Lung (tissue), 12 donors: ENCODE data around the gene COPS4. TPM values are rescaled to one million over a fixed set of nuclear protein-coding genes. Genes with fewer than 3 reads are reported as not detected.

Source experiments
- ATAC-seq: fragments of 200-7000 bp; cut with Tn5 transposase; one replicate; pipeline ENCODE4 v1.9.1; 2020; ENCODE audit warnings: moderate number of reproducible peaks; ENCODE audit not compliant: insufficient read depth, low FRiP score
- DNase-seq, 3 donors: peaks; one replicate each; pipeline ENCODE4 v3.0.0-alpha.2; 2013 to 2017
- H3K27ac ChIP-seq, 2 donors: one replicate each; pipeline ENCODE4 v1.5.1; 2013; ENCODE audit warnings: mild to moderate bottlenecking in 2 of 2, moderate library complexity in 2 of 2, control low read depth in 1 of 2, inconsistent platforms in 1 of 2, low read depth in 1 of 2, low read length in 1 of 2
- H3K27me3 ChIP-seq, 3 donors: one replicate each; pipeline ENCODE4 v1.5.1; 2013; ENCODE audit warnings: low read length in 2 of 3; ENCODE audit not compliant: control insufficient read depth in 3 of 3, insufficient read depth in 3 of 3
- H3K36me3 ChIP-seq, 4 donors: one replicate each; pipeline ENCODE4 v1.5.1; 2013; ENCODE audit warnings: low read length in 4 of 4, mild to moderate bottlenecking in 1 of 4, moderate library complexity in 1 of 4; ENCODE audit not compliant: control insufficient read depth in 4 of 4, insufficient read depth in 4 of 4
- H3K4me1 ChIP-seq, 5 donors: one replicate each; pipeline ENCODE4 v1.5.1; 2013; ENCODE audit warnings: low read length in 5 of 5, mild to moderate bottlenecking in 2 of 5, moderate library complexity in 1 of 5; ENCODE audit not compliant: control insufficient read depth in 5 of 5, insufficient read depth in 5 of 5
- H3K4me3 ChIP-seq: one replicate; pipeline ENCODE4 v1.5.1; 2013; ENCODE audit warnings: mild to moderate bottlenecking, control low read depth, moderate library complexity
- H3K9ac ChIP-seq, 2 donors: one replicate each; pipeline ENCODE4 v1.5.1; 2013; ENCODE audit warnings: low read length in 2 of 2, control low read depth in 1 of 2; ENCODE audit not compliant: insufficient read depth in 1 of 2
- H3K9me3 ChIP-seq, 4 donors: one replicate each; pipeline ENCODE4 v1.5.1; 2013; ENCODE audit warnings: low read length in 3 of 4, mild to moderate bottlenecking in 1 of 4, moderate library complexity in 1 of 4; ENCODE audit not compliant: control insufficient read depth in 4 of 4, insufficient read depth in 3 of 4
- WGBS, 2 donors: extraction: QIAGEN DNeasy Blood & Tissue Kit; methylation state at CpG; one replicate each; pipeline ENCODE4 v1.1.7; 2013; 5-methylcytosine and 5-hydroxymethylcytosine counted together
- polyA plus RNA-seq, 2 donors: library from polyadenylated mRNA; stranded (reverse); fragments of 200-250 nt; gene quantifications; one replicate each; pipeline ENCODE4 v1.2.1, GENCODE V29; 2013
- total RNA-seq, 2 donors: library from RNA; depleted of rRNA in 1 of 2; stranded (reverse); fragments of >200 nt in 1 of 2; gene quantifications; one replicate each; pipeline ENCODE4 v1.2.1, GENCODE V29; 2014 to 2021
- TF ChIP-seq, protein P1 (sequence below): IDR thresholded peaks from 2 replicates; pipeline ENCODE4 v1.5.1; 2012; ENCODE audit warnings: mild to moderate bottlenecking; ENCODE audit errors: control extremely low read depth, extremely low read depth
- donor health status: control.
- donor health status: control.
- donor health status: Bipolar disorder and iron deficiency.
- donor health status: healthy.
- donor health status: DM: yes; HTN: yes; CAD: no.

The COPS4 gene
- total and polyA plus RNA-seq, 4 donors: 15.3 to 55.3 (median 27.2) TPM

DNA sequence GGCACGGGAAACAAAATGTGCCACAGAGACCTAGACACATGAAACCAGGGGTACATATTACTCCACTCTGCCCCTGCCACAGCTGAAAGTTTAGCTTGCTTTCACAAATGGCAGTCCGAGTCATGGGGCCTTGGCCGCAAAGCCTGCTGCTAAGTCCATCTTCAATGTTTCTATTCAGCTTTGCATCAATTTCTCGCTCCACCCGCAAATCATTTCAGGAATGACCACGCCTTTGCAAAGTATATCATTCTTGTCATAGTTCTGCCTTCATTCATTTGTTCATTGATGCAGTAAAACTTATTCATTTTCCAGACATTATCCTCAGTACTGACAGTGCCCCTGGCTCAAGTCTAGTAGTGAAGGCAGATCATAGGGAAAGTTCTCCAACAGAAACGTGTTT, 70.0 kb downstream of the COPS4 start:
- TF ChIP-seq, protein P1, sequence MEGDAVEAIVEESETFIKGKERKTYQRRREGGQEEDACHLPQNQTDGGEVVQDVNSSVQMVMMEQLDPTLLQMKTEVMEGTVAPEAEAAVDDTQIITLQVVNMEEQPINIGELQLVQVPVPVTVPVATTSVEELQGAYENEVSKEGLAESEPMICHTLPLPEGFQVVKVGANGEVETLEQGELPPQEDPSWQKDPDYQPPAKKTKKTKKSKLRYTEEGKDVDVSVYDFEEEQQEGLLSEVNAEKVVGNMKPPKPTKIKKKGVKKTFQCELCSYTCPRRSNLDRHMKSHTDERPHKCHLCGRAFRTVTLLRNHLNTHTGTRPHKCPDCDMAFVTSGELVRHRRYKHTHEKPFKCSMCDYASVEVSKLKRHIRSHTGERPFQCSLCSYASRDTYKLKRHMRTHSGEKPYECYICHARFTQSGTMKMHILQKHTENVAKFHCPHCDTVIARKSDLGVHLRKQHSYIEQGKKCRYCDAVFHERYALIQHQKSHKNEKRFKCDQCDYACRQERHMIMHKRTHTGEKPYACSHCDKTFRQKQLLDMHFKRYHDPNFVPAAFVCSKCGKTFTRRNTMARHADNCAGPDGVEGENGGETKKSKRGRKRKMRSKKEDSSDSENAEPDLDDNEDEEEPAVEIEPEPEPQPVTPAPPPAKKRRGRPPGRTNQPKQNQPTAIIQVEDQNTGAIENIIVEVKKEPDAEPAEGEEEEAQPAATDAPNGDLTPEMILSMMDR: no peak
- no peak overlapping the region for H3K4me3 ChIP-seq
- 89 to 90% methylated on average over 7 of the region's 7 CpGs for WGBS, 2 donors
- no peak for DNase-seq
- no peaks in the 10 kb centered on the region for H3K36me3 ChIP-seq
- H3K4me1 ChIP-seq: peaks cover 0 to 6% (median 0%) of the 10 kb centered on the region in 5 donors
- H3K9ac ChIP-seq: no peak overlapping the region
- H3K27me3 ChIP-seq: peaks cover 0 to 10% (median 4%) of the 10 kb centered on the region in 3 donors
- no peak for ATAC-seq
- no peak overlapping the region for H3K27ac ChIP-seq
- no peaks in the 10 kb centered on the region for H3K9me3 ChIP-seq

DNA sequence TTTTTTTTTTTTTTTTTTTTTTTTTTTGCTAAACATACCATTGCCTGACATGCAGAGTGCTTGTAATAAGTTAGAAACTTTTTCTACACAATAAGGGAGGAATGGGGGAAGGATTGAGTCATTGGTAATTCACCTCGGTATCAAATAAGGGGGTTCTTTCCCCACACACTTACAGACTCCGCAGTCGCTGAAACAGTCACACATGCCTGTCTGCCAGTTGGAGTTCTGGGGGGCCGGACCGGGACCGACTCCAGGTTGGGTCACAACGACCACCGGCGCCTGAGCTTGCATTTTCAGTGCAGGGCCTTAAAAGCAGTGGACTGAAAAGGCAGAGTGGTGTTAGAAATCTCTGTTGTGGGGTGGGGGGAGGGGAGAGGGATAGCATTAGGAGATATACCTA, 72.6 kb downstream of the COPS4 start:
- TF ChIP-seq, protein P1: no peak
- H3K27ac ChIP-seq: no peak overlapping the region
- H3K9me3 ChIP-seq: no peaks in the 10 kb centered on the region
- H3K9ac ChIP-seq: no peak overlapping the region
- H3K4me1 ChIP-seq: peaks cover 0 to 6% (median 0%) of the 10 kb centered on the region in 5 donors
- no peak for ATAC-seq
- no peak for DNase-seq
- H3K36me3 ChIP-seq: no peaks in the 10 kb centered on the region
- peaks cover 0 to 10% (median 4%) of the 10 kb centered on the region in 3 donors for H3K27me3 ChIP-seq
- WGBS, 2 donors: 80 to 81% methylated on average over 9 of the region's 9 CpGs
- no peak overlapping the region for H3K4me3 ChIP-seq

DNA sequence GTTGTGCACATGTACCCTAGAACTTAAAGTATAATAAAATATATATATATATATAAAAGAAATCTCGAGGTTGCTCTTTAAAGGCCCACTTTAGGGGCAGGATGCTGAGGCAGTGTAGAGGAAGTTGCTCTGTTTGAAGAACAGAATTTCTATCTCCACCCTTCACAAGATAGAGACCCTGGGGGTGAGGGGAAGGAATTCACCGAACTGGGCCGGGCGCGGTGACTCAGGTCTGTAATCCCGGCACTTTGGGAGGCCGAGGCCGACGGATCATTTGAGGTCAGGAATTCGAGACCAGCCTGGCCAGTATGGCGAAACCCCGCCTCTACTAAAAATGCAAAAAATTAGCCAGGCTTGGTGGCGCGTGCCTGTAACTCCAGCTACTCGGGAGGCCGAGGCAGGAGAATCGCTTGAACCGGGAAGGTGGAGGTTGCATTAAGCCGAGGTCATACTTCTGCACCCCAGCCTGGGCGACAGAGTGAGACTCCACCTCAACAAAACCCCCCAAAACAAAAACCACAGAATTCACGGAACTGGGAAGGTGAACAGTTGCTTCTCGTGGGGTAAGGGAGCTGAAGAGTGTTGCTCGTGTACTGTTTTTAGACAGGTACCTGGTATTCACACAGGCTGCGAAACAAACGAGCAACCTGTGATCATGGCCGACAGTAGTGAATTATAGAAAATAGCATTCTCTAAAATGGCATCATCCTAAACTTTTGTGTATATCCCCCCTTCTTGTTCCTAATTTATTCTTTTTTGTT, 73.3 kb downstream of the COPS4 start:
- no peaks in the 10 kb centered on the region for H3K36me3 ChIP-seq
- no peak overlapping the region for H3K27ac ChIP-seq
- peaks cover 0 to 10% (median 4%) of the 10 kb centered on the region in 3 donors for H3K27me3 ChIP-seq
- H3K9me3 ChIP-seq: no peaks in the 10 kb centered on the region
- H3K9ac ChIP-seq: no peak overlapping the region
- DNase-seq (no peak), ATAC-seq (no peak)
- peaks cover 0 to 6% (median 0%) of the 10 kb centered on the region in 5 donors for H3K4me1 ChIP-seq
- 61 to 74% methylated on average over 26 of the region's 26 CpGs for WGBS, 2 donors
- TF ChIP-seq, protein P1: no peak
- H3K4me3 ChIP-seq: no peak overlapping the region
